Measurements from ENCODE around the gene ZNF521.

ZNF521 gene

GRCh38 chr18:25016181-25016580 lies 335.8 kb downstream of the ZNF521 start:
- TF ChIP-seq, protein P1, sequence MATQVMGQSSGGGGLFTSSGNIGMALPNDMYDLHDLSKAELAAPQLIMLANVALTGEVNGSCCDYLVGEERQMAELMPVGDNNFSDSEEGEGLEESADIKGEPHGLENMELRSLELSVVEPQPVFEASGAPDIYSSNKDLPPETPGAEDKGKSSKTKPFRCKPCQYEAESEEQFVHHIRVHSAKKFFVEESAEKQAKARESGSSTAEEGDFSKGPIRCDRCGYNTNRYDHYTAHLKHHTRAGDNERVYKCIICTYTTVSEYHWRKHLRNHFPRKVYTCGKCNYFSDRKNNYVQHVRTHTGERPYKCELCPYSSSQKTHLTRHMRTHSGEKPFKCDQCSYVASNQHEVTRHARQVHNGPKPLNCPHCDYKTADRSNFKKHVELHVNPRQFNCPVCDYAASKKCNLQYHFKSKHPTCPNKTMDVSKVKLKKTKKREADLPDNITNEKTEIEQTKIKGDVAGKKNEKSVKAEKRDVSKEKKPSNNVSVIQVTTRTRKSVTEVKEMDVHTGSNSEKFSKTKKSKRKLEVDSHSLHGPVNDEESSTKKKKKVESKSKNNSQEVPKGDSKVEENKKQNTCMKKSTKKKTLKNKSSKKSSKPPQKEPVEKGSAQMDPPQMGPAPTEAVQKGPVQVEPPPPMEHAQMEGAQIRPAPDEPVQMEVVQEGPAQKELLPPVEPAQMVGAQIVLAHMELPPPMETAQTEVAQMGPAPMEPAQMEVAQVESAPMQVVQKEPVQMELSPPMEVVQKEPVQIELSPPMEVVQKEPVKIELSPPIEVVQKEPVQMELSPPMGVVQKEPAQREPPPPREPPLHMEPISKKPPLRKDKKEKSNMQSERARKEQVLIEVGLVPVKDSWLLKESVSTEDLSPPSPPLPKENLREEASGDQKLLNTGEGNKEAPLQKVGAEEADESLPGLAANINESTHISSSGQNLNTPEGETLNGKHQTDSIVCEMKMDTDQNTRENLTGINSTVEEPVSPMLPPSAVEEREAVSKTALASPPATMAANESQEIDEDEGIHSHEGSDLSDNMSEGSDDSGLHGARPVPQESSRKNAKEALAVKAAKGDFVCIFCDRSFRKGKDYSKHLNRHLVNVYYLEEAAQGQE (IDR thresholded peaks at IDR 0.05; ENCODE audit: insufficient read depth in 1 of 2, low read depth in 2 of 2, low read length in 2 of 2) = no peak
- no peak for TF ChIP-seq SIN3A (IDR thresholded peaks at IDR 0.05; ENCODE audit: borderline replicate concordance, insufficient read depth, low read length)
- TF ChIP-seq TAF1 (IDR thresholded peaks at IDR 0.05; ENCODE audit: borderline replicate concordance, insufficient read depth, low read length) = no peak
- no peak for TF ChIP-seq POLR2AphosphoS5 (IDR thresholded peaks at IDR 0.05; ENCODE audit: low read depth, low read length)
- TF ChIP-seq FOXP2 (optimal IDR thresholded peaks at IDR 0.05; ENCODE audit: borderline replicate concordance, extremely low read depth, extremely low read length, insufficient read depth) = no peak

Data from PFSK-1 (cell line).